ENCODE results near the gene UBR2. TPM values are rescaled to one million over a fixed set of nuclear protein-coding genes. Genes with fewer than 3 reads are reported as not detected.
A peak's percentile ranks its signal among the peaks of the same experiment; 100 is the strongest.

UBR2 gene
- total RNA-seq, result 10 to 100 TPM; 35.1 to 40.7 TPM
- total RNA-seq, result 164 to 251 reads per million in 2 donors

GRCh38 chr6:42563697-42564505 is at the start of gene UBR2:
Gene UBR2, plus strand, starts transcription at chr6:42564029. Its CDS starts 291 bp downstream, at chr6:42564320.
- Mint-ChIP-seq H3K36me3 (ENCODE audit: low read depth) (peaks cover 4% of the 10 kb centered on the region), H3K27ac (peak within 1 kb of the TSS; percentile 98), H3K4me3 (peak within 1 kb of the TSS; percentile 99), H3K27me3 (no peaks in the 10 kb centered on the region), H3K4me1 (peaks cover 23% of the 10 kb centered on the region)
- DNase-seq, result peak; percentile 79 to 86 (median 83)
- ATAC-seq, result peak; percentile 97
- no peaks in the 10 kb centered on the region for H3K9me3 ChIP-seq (ENCODE audit: control insufficient read depth, low read length, poor library complexity, severe bottlenecking)

- H3K27ac Mint-ChIP-seq, result no peak overlapping the region
- no peak for ATAC-seq
- peaks cover 3% of the 10 kb centered on the region for H3K4me1 Mint-ChIP-seq
- DNase-seq, result no peak
- no peaks in the 10 kb centered on the region for H3K27me3 Mint-ChIP-seq
- no peak overlapping the region for H3K4me3 Mint-ChIP-seq
- no peaks in the 10 kb centered on the region for H3K36me3 Mint-ChIP-seq (ENCODE audit: low read depth)
- H3K9me3 ChIP-seq (ENCODE audit: control insufficient read depth, low read length, poor library complexity, severe bottlenecking), result no peaks in the 10 kb centered on the region
Observed at GRCh38 chr6:42514745-42515144, 49.1 kb upstream of the UBR2 start.

- no peaks in the 10 kb centered on the region for H3K9me3 ChIP-seq (ENCODE audit: control insufficient read depth, low read length, poor library complexity, severe bottlenecking)
- no peak for DNase-seq
- H3K4me1 Mint-ChIP-seq, result peaks cover 4% of the 10 kb centered on the region
- H3K36me3 Mint-ChIP-seq (ENCODE audit: low read depth), result no peaks in the 10 kb centered on the region
- H3K4me3 Mint-ChIP-seq, result no peak overlapping the region
- ATAC-seq, result no peak
- H3K27me3 Mint-ChIP-seq, result no peaks in the 10 kb centered on the region
- H3K27ac Mint-ChIP-seq, result no peak overlapping the region
Observed at GRCh38 chr6:42519779-42520178, 44.0 kb upstream of the UBR2 start.

- Mint-ChIP-seq H3K4me1 (peaks cover 4% of the 10 kb centered on the region), H3K27ac (no peak overlapping the region), H3K27me3 (no peaks in the 10 kb centered on the region), H3K4me3 (no peak overlapping the region), H3K36me3 (ENCODE audit: low read depth) (no peaks in the 10 kb centered on the region)
- ATAC-seq (no peak), DNase-seq (no peak)
- no peaks in the 10 kb centered on the region for H3K9me3 ChIP-seq (ENCODE audit: control insufficient read depth, low read length, poor library complexity, severe bottlenecking)
Observed at GRCh38 chr6:42520786-42521607, 42.8 kb upstream of the UBR2 start.

GRCh38 chr6:42522036-42522435 is 41.8 kb upstream of the UBR2 start:
- Mint-ChIP-seq H3K27me3 (no peaks in the 10 kb centered on the region), H3K4me1 (peaks cover 4% of the 10 kb centered on the region), H3K27ac (no peak overlapping the region), H3K4me3 (no peak overlapping the region), H3K36me3 (ENCODE audit: low read depth) (no peaks in the 10 kb centered on the region)
- ATAC-seq (no peak), DNase-seq (no peak)
- H3K9me3 ChIP-seq (ENCODE audit: control insufficient read depth, low read length, poor library complexity, severe bottlenecking), result no peaks in the 10 kb centered on the region

GRCh38 chr6:42522942-42523814 is 40.7 kb upstream of the UBR2 start:
- DNase-seq (no peak), ATAC-seq (no peak)
- Mint-ChIP-seq H3K27ac (no peak overlapping the region), H3K4me1 (peaks cover 4% of the 10 kb centered on the region), H3K36me3 (ENCODE audit: low read depth) (no peaks in the 10 kb centered on the region), H3K27me3 (no peaks in the 10 kb centered on the region), H3K4me3 (no peak overlapping the region)
- no peaks in the 10 kb centered on the region for H3K9me3 ChIP-seq (ENCODE audit: control insufficient read depth, low read length, poor library complexity, severe bottlenecking)

- Mint-ChIP-seq H3K27ac (no peak overlapping the region), H3K36me3 (ENCODE audit: low read depth) (no peaks in the 10 kb centered on the region), H3K4me1 (peaks cover 4% of the 10 kb centered on the region), H3K27me3 (no peaks in the 10 kb centered on the region), H3K4me3 (no peak overlapping the region)
- DNase-seq (no peak), ATAC-seq (no peak)
- no peaks in the 10 kb centered on the region for H3K9me3 ChIP-seq (ENCODE audit: control insufficient read depth, low read length, poor library complexity, severe bottlenecking)
Observed at GRCh38 chr6:42525206-42525605, 38.6 kb upstream of the UBR2 start.

GRCh38 chr6:42526616-42527015 is 37.2 kb upstream of the UBR2 start:
- no peak for ATAC-seq

GRCh38 chr6:42527204-42527603 is 36.6 kb upstream of the UBR2 start:
- H3K36me3 Mint-ChIP-seq (ENCODE audit: low read depth), result no peaks in the 10 kb centered on the region
- no peaks in the 10 kb centered on the region for H3K27me3 Mint-ChIP-seq
- H3K4me1 Mint-ChIP-seq, result no peaks in the 10 kb centered on the region
- no peak for DNase-seq
- H3K9me3 ChIP-seq (ENCODE audit: control insufficient read depth, low read length, poor library complexity, severe bottlenecking), result no peaks in the 10 kb centered on the region
- ATAC-seq, result no peak
- no peak overlapping the region for H3K27ac Mint-ChIP-seq
- H3K4me3 Mint-ChIP-seq, result no peak overlapping the region

More at GRCh38 chr6:42526616-42527015, 37.2 kb upstream of the UBR2 start:
- no peaks in the 10 kb centered on the region for H3K36me3 Mint-ChIP-seq (ENCODE audit: low read depth)
- H3K27ac Mint-ChIP-seq, result no peak overlapping the region
- no peak for DNase-seq
- H3K27me3 Mint-ChIP-seq, result no peaks in the 10 kb centered on the region
- H3K4me1 Mint-ChIP-seq, result no peaks in the 10 kb centered on the region
- no peak overlapping the region for H3K4me3 Mint-ChIP-seq
- no peaks in the 10 kb centered on the region for H3K9me3 ChIP-seq (ENCODE audit: control insufficient read depth, low read length, poor library complexity, severe bottlenecking)

GRCh38 chr6:42530296-42530695 is 33.5 kb upstream of the UBR2 start:
- H3K9me3 ChIP-seq (ENCODE audit: control insufficient read depth, low read length, poor library complexity, severe bottlenecking), result no peaks in the 10 kb centered on the region
- ATAC-seq (no peak), DNase-seq (no peak)
- no peak overlapping the region for H3K4me3 Mint-ChIP-seq
- no peaks in the 10 kb centered on the region for H3K4me1 Mint-ChIP-seq
- H3K36me3 Mint-ChIP-seq (ENCODE audit: low read depth), result no peaks in the 10 kb centered on the region
- no peaks in the 10 kb centered on the region for H3K27me3 Mint-ChIP-seq
- no peak overlapping the region for H3K27ac Mint-ChIP-seq

- no peaks in the 10 kb centered on the region for H3K9me3 ChIP-seq (ENCODE audit: control insufficient read depth, low read length, poor library complexity, severe bottlenecking)
- DNase-seq, result no peak
- Mint-ChIP-seq H3K4me3 (no peak overlapping the region), H3K4me1 (no peaks in the 10 kb centered on the region), H3K27me3 (no peaks in the 10 kb centered on the region), H3K36me3 (ENCODE audit: low read depth) (no peaks in the 10 kb centered on the region), H3K27ac (no peak overlapping the region)
- ATAC-seq, result no peak
Observed at GRCh38 chr6:42530751-42531150, 33.1 kb upstream of the UBR2 start.

GRCh38 chr6:42532038-42532669 is 31.7 kb upstream of the UBR2 start:
- no peaks in the 10 kb centered on the region for H3K36me3 Mint-ChIP-seq (ENCODE audit: low read depth)
- H3K4me1 Mint-ChIP-seq, result no peaks in the 10 kb centered on the region
- no peak overlapping the region for H3K27ac Mint-ChIP-seq
- DNase-seq (no peak), ATAC-seq (peak; percentile 55)
- H3K9me3 ChIP-seq (ENCODE audit: control insufficient read depth, low read length, poor library complexity, severe bottlenecking), result no peaks in the 10 kb centered on the region
- H3K4me3 Mint-ChIP-seq, result no peak overlapping the region
- no peaks in the 10 kb centered on the region for H3K27me3 Mint-ChIP-seq

Measured in T-helper 17 cell (primary cell).